Measurements from ENCODE around the gene OR10AD1. TPM values are rescaled to one million over a fixed set of nuclear protein-coding genes. Genes with fewer than 3 reads are reported as not detected.
"Not testable (repeated sequence)": the region's sequence is repeated elsewhere in the genome, so short reads cannot be mapped to it uniquely, and the experiment has no call there.

The OR10AD1 gene
- total RNA-seq, 2 experiments from 2014 or later: not detected

DNA sequence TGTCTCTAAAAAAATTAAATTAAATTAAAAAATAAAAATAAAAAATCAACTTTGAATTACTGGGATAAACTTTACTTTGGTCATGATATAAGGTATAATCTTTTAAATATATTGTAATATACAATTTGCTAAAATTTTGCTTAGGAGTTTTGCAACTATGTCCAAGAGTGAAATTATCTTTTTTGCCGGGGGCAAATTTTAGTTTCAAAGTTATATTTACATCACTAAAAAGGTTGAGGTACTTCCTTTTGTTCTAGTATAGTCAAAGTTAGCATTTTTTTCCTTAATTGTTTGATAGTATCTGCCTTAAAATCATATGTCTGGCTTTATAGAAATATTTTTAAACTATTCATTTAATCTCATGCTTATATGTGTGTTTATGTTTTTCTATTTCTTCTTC, 17.6 kb upstream of the OR10AD1 start:
- Mint-ChIP-seq H3K36me3 (ENCODE audit: low read depth) (no peaks in the 10 kb centered on the region), H3K27ac (no peak overlapping the region), H3K4me3 (no peak overlapping the region), H3K27me3 (peaks cover 9% of the 10 kb centered on the region), H3K9me3 (no peaks in the 10 kb centered on the region), H3K4me1 (ENCODE audit: low read depth) (no peaks in the 10 kb centered on the region)
- H3K27ac ChIP-seq (ENCODE audit: low read depth in 1 of 2, low read length in 2 of 2): no peak overlapping the region
- ChIA-PET POLR2A (no interaction called here), CTCF (no interaction called here)
- no peaks in the 10 kb centered on the region for H3K9me3 ChIP-seq (ENCODE audit: control insufficient read depth in 1 of 2, insufficient read depth in 1 of 2, low read length in 2 of 2)
- intact Hi-C loops (cut with DNase I, micrococcal nuclease): no loop called here
- ATAC-seq (ENCODE audit: poor library complexity) (no peak), DNase-seq (no peak)
- H3K36me3 ChIP-seq (ENCODE audit: insufficient read depth, low read length): no peaks in the 10 kb centered on the region
- TF ChIP-seq CTCF (IDR thresholded peaks at IDR 0.05): no peak
- no peaks in the 10 kb centered on the region for H3K4me1 ChIP-seq (ENCODE audit: insufficient read depth, low read length)
- peaks cover 0 to 2% of the 10 kb centered on the region in 2 experiments for H3K27me3 ChIP-seq (ENCODE audit: control insufficient read depth in 1 of 2, insufficient read depth in 2 of 2, low read length in 2 of 2)
- no peak overlapping the region for H3K4me3 ChIP-seq (ENCODE audit: low read length)

DNA sequence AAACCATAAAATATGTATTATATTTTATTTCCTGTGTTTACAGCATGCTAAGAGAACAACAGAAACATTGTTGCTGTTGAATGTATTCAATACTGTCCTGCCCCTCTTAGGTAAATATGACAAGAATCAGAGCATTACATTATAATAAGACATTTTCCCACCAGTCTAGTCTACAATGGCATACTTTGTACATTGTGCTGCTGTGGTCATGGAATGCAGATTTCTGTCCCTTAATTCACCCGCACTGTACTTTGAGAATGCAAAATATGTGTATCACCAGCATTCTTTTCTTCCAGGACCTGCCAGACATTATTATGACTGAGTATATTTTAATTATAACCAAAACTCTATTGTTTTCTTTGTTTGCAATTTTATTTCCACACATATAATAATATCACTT, 16.5 kb upstream of the OR10AD1 start:
- H3K27ac Mint-ChIP-seq: no peak overlapping the region
- Histone ChIP-seq H3K4me1 (ENCODE audit: insufficient read depth, low read length) (no peaks in the 10 kb centered on the region), H3K36me3 (ENCODE audit: insufficient read depth, low read length) (no peaks in the 10 kb centered on the region), H3K27ac (ENCODE audit: low read depth in 1 of 2, low read length in 2 of 2) (no peak overlapping the region), H3K27me3 (ENCODE audit: control insufficient read depth in 1 of 2, insufficient read depth in 2 of 2, low read length in 2 of 2) (no peaks in the 10 kb centered on the region), H3K9me3 (ENCODE audit: control insufficient read depth in 1 of 2, insufficient read depth in 1 of 2, low read length in 2 of 2) (no peaks in the 10 kb centered on the region), H3K4me3 (ENCODE audit: low read length) (no peak overlapping the region)
- intact Hi-C loops (cut with DNase I, micrococcal nuclease): no loop called here
- no peak for TF ChIP-seq CTCF (IDR thresholded peaks at IDR 0.05)
- H3K9me3 Mint-ChIP-seq: no peaks in the 10 kb centered on the region
- no peak overlapping the region for H3K4me3 Mint-ChIP-seq
- ChIA-PET CTCF (no interaction called here), POLR2A (no interaction called here)
- H3K36me3 Mint-ChIP-seq (ENCODE audit: low read depth): no peaks in the 10 kb centered on the region
- peaks cover 7% of the 10 kb centered on the region for H3K27me3 Mint-ChIP-seq
- ATAC-seq (ENCODE audit: poor library complexity): no peak
- H3K4me1 Mint-ChIP-seq (ENCODE audit: low read depth): no peaks in the 10 kb centered on the region
- no peak for DNase-seq

GRCh38 chr12:48216785-48217184, 13.7 kb upstream of the OR10AD1 start:
- intact Hi-C loops (cut with DNase I, micrococcal nuclease): no loop called here
- Histone ChIP-seq H3K36me3 (ENCODE audit: insufficient read depth, low read length) (no peaks in the 10 kb centered on the region), H3K4me1 (ENCODE audit: insufficient read depth, low read length) (peaks cover 8% of the 10 kb centered on the region), H3K9me3 (ENCODE audit: control insufficient read depth in 1 of 2, insufficient read depth in 1 of 2, low read length in 2 of 2) (peaks cover 0 to 3% of the 10 kb centered on the region in 2 experiments), H3K27me3 (ENCODE audit: control insufficient read depth in 1 of 2, insufficient read depth in 2 of 2, low read length in 2 of 2) (no peaks in the 10 kb centered on the region), H3K4me3 (ENCODE audit: low read length) (no peak overlapping the region), H3K27ac (ENCODE audit: low read depth in 1 of 2, low read length in 2 of 2) (no peak overlapping the region)
- DNase-seq: no peak
- Mint-ChIP-seq H3K4me3 (no peak overlapping the region), H3K9me3 (no peaks in the 10 kb centered on the region), H3K36me3 (ENCODE audit: low read depth) (no peaks in the 10 kb centered on the region), H3K27me3 (peaks cover 8% of the 10 kb centered on the region), H3K27ac (no peak overlapping the region), H3K4me1 (ENCODE audit: low read depth) (peaks cover 16% of the 10 kb centered on the region)
- CTCF ChIA-PET: no interaction called here
- TF ChIP-seq CTCF (IDR thresholded peaks at IDR 0.05): no peak
- ATAC-seq (ENCODE audit: poor library complexity): no peak
- POLR2A ChIA-PET: interaction anchor here (1.6 kb wide), 1 partner anchor 20 kb away, joined by 3 read pairs; no protein-coding TSS in a partner anchor

DNA sequence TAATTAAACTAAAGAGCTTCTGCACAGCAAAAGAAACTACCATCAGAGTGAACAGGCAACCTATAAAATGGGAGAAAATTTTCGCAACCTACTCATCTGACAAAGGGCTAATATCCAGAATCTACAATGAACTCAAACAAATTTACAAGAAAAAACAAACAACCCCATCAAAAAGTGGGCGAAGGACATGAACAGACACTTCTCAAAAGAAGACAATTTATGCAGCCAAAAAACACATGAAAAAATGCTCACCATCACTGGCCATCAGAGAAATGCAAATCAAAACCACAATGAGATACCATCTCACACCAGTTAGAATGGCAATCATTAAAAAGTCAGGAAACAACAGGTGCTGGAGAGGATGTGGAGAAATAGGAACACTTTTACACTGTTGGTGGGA, 6.4 kb upstream of the OR10AD1 start:
- H3K27ac ChIP-seq (ENCODE audit: low read depth in 1 of 2, low read length in 2 of 2); CTCF ChIA-PET; H3K4me3 Mint-ChIP-seq; H3K27me3 Mint-ChIP-seq; H3K36me3 ChIP-seq (ENCODE audit: insufficient read depth, low read length); H3K4me1 ChIP-seq (ENCODE audit: insufficient read depth, low read length); H3K4me3 ChIP-seq (ENCODE audit: low read length); intact Hi-C loops (cut with DNase I, micrococcal nuclease); H3K27ac Mint-ChIP-seq; POLR2A ChIA-PET; DNase-seq; H3K27me3 ChIP-seq (ENCODE audit: control insufficient read depth in 1 of 2, insufficient read depth in 2 of 2, low read length in 2 of 2); ATAC-seq (ENCODE audit: poor library complexity): not testable (repeated sequence)
- peaks cover 11% of the 10 kb centered on the region for H3K9me3 Mint-ChIP-seq
- peaks cover 40% of the 10 kb centered on the region for H3K36me3 Mint-ChIP-seq (ENCODE audit: low read depth)
- H3K9me3 ChIP-seq (ENCODE audit: control insufficient read depth in 1 of 2, insufficient read depth in 1 of 2, low read length in 2 of 2): peaks cover 22 to 38% of the 10 kb centered on the region in 2 experiments
- H3K4me1 Mint-ChIP-seq (ENCODE audit: low read depth): peaks cover 16% of the 10 kb centered on the region

Measured in CD4-positive, alpha-beta T cell (primary cell).